B cell (primary cell): ENCODE data around the gene USB1. TPM values are rescaled to one million over a fixed set of nuclear protein-coding genes. Genes with fewer than 3 reads are reported as not detected.

ENCODE experiments used
- ATAC-seq: fragments of 200-7000 bp; cut with Tn5 transposase; one replicate; pipeline ENCODE4 v1.10.0; 2021; ENCODE audit warnings: low read depth, mild to moderate bottlenecking, moderate number of reproducible peaks, moderate library complexity
- CTCF ChIA-PET: fragments of 350-600 bp; sonication (Branson Sonifier 250); formaldehyde crosslinking; loops from one replicate; lab custom pipeline; 2021; ENCODE audit warnings: antibody characterized with exemption, inconsistent platforms; lab: Charles Lee
- POLR2A ChIA-PET: fragments of 350-600 bp; sonication (Branson Sonifier 250); formaldehyde crosslinking; loops from one replicate; lab custom pipeline; 2021; ENCODE audit warnings: antibody characterized with exemption; lab: Charles Lee
- DNase-seq: peaks from one replicate; pipeline ENCODE4 v3.0.0; 2013
- H2AFZ ChIP-seq: 2 replicates; pipeline ENCODE4 v1.6.1; 2012; ENCODE audit warnings: mild to moderate bottlenecking, low read depth, low read length; ENCODE audit not compliant: insufficient read depth, poor library complexity, severe bottlenecking
- H3K27ac ChIP-seq, 2 donors: 1 replicate in 1 of 2; 2 replicates in 1 of 2; pipeline ENCODE4 v1.5.1; 2012 to 2013; ENCODE audit warnings: low read length in 2 of 2, mild to moderate bottlenecking in 2 of 2, moderate library complexity in 1 of 2
- H3K27me3 ChIP-seq, 4 experiments: fragments of 200-600 bp in 1 of 4; sonication (generic) in 1 of 4; replicated peaks in 1 of 4; 1 replicate in 2 of 4; 2 replicates in 2 of 4; pipeline versions ENCODE4 v1.6.1 to v1.7.0; 2013 to 2016; ENCODE audit warnings: low read length in 3 of 4, mild to moderate bottlenecking in 2 of 4, mixed read lengths in 1 of 4, moderate library complexity in 1 of 4; ENCODE audit not compliant: insufficient read depth in 4 of 4, control insufficient read depth in 3 of 4; ENCODE audit errors: control extremely low read depth in 1 of 4
- H3K36me3 ChIP-seq, 2 experiments: replicated peaks in 1 of 2; 1 replicate in 1 of 2; 2 replicates in 1 of 2; pipeline versions ENCODE4 v1.6.1 to v1.7.1; 2013; ENCODE audit warnings: low read length in 1 of 2; ENCODE audit not compliant: insufficient read depth in 2 of 2, control insufficient read depth in 1 of 2; ENCODE audit errors: control extremely low read depth in 1 of 2, extremely low read depth in 1 of 2
- H3K4me1 ChIP-seq, 2 donors: fragments of 200-600 bp in 1 of 2; sonication (generic) in 1 of 2; 1 replicate in 1 of 2; 2 replicates in 1 of 2; pipeline versions ENCODE4 v1.5.1 to v1.6.1; 2013 to 2017; ENCODE audit warnings: low read length in 2 of 2; ENCODE audit not compliant: control insufficient read depth in 2 of 2, insufficient read depth in 2 of 2
- H3K4me2 ChIP-seq: replicated peaks from 2 replicates; pipeline ENCODE3; 2012; ENCODE audit warnings: mild to moderate bottlenecking, low read depth, low read length; ENCODE audit not compliant: poor library complexity, severe bottlenecking
- H3K4me3 ChIP-seq, 5 experiments: fragments of 200-600 bp in 1 of 5; sonication (generic) in 1 of 5; 1 replicate in 3 of 5; 2 replicates in 2 of 5; pipeline versions ENCODE4 v1.5.1 to v1.7.0; 2011 to 2016; ENCODE audit warnings: low read length in 4 of 5, mild to moderate bottlenecking in 4 of 5, low read depth in 2 of 5, control low read depth in 1 of 5, moderate library complexity in 1 of 5; ENCODE audit not compliant: insufficient read depth in 1 of 5; ENCODE audit errors: control extremely low read depth in 1 of 5, extremely low read depth in 1 of 5
- H3K79me2 ChIP-seq: fragments of 200-600 bp; sonication (generic); one replicate; pipeline ENCODE4 v1.6.0; 2016; ENCODE audit warnings: low read length; ENCODE audit not compliant: control insufficient read depth, insufficient read depth
- H3K9ac ChIP-seq: fragments of 200-600 bp; sonication (generic); 2 replicates; pipeline ENCODE4 v1.6.1; 2017; ENCODE audit warnings: mild to moderate bottlenecking, low read length, moderate library complexity
- H3K9me3 ChIP-seq, 3 donors: one replicate each; pipeline versions ENCODE4 v1.6.1 to v1.7.1; 2013; ENCODE audit warnings: low read length in 2 of 3; ENCODE audit not compliant: control insufficient read depth in 2 of 3, insufficient read depth in 1 of 3; ENCODE audit errors: control extremely low read depth in 1 of 3
- H4K20me1 ChIP-seq: 2 replicates; pipeline ENCODE4 v1.6.0; 2012; ENCODE audit warnings: mild to moderate bottlenecking, low read length; ENCODE audit not compliant: insufficient read depth, control insufficient read depth, poor library complexity, severe bottlenecking
- H3K27ac Mint-ChIP-seq: one replicate; pipeline ENCODE4 v1.8.0; 2021; ENCODE audit warnings: mixed read lengths
- H3K27me3 Mint-ChIP-seq: one replicate; pipeline ENCODE4 v1.8.0; 2021; ENCODE audit warnings: mixed read lengths
- H3K4me1 Mint-ChIP-seq: one replicate; pipeline ENCODE4 v1.8.0; 2021; ENCODE audit warnings: mixed read lengths
- H3K4me3 Mint-ChIP-seq: one replicate; pipeline ENCODE4 v1.8.0; 2021; ENCODE audit warnings: mixed read lengths
- H3K9me3 Mint-ChIP-seq: one replicate; pipeline ENCODE4 v1.8.0; 2022; ENCODE audit warnings: mixed read lengths; ENCODE audit not compliant: insufficient read depth
- CTCF ChIP-seq: fragments of 200-600 bp; IDR thresholded peaks from one replicate; pipeline ENCODE4 v1.8.0; 2022; ENCODE audit warnings: antibody characterized with exemption, mild to moderate bottlenecking
- EZH2 ChIP-seq: IDR thresholded peaks from 2 replicates; pipeline ENCODE4 v1.6.1; 2012; ENCODE audit warnings: borderline replicate concordance, low read depth, mild to moderate bottlenecking, moderate library complexity, low read length; ENCODE audit not compliant: insufficient read depth, poor library complexity, severe bottlenecking
- WGBS: methylation state at CpG from one replicate; pipeline ENCODE4 v1.1.5; 2013; ENCODE audit warnings: missing lambda C conversion rate; ENCODE audit not compliant: insufficient coverage; 5-methylcytosine and 5-hydroxymethylcytosine counted together
- intact Hi-C: fragments of 100-400 bp; cut with micrococcal nuclease; formaldehyde crosslinking; loops from one replicate; pipeline ENCODE4 v1.10.0; 2022
- polyA plus RNA-seq: library from polyadenylated mRNA; depleted of rRNA; stranded (reverse); fragments of >200 nt; gene quantifications from 2 replicates; pipeline ENCODE4 v1.2.3, GENCODE V29; 2012
- total RNA-seq, 2 donors: library from RNA; stranded (reverse); fragments of 120-200 nt in 1 of 2; gene quantifications; 1 replicate in 1 of 2; 2 replicates in 1 of 2; pipeline versions ENCODE4 v1.2.3 to v1.2.4, GENCODE V29; 2013 to 2022

Gene USB1
- total and polyA plus RNA-seq, 2 donors (not counting 1 experiment from before 2014, with no cell fraction given) = 32.8 to 37.0 TPM

GRCh38 chr16:57962046-57962445 is 39.2 kb upstream of the USB1 start:
- no peak for ATAC-seq
- POLR2A ChIA-PET = no interaction called here
- intact Hi-C loops = no loop called here

DNA sequence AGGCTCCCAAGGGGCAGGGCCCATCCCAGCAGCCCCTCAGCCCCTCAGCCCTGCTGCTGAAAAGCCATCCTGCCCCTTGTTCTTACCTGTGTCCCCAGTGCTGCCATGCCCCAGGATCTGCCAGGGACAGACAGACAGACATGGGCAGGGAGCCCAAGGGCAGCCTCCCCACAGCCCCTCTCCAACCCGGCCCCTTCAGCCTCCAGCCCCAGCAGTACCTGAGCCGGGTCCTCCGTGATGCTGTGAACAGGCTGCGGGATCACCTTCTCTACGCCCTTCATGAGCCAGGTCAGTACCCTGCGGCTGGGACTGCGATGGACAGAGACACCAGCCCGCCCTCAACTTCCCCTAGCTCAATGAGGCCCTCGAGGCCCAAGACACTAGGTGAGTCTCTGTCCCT is 38.5 kb upstream of the USB1 start:
- CTCF ChIA-PET = no interaction called here
- H3K4me3 ChIP-seq = no peak overlapping the region
- 93% methylated on average over 4 of the region's 9 CpGs for WGBS
- ATAC-seq = no peak
- H3K4me1 ChIP-seq = no peaks in the 10 kb centered on the region
- no peak overlapping the region for H2AFZ ChIP-seq
- POLR2A ChIA-PET = no interaction called here
- H3K27ac Mint-ChIP-seq = no peak overlapping the region
- no peaks in the 10 kb centered on the region for H3K4me1 Mint-ChIP-seq
- no peaks in the 10 kb centered on the region for H3K36me3 ChIP-seq
- H4K20me1 ChIP-seq = no peaks in the 10 kb centered on the region
- H3K27ac ChIP-seq = no peak overlapping the region
- no peak for DNase-seq
- TF ChIP-seq EZH2 = no peak
- TF ChIP-seq CTCF = no peak
- peaks cover 9% of the 10 kb centered on the region for H3K27me3 Mint-ChIP-seq
- intact Hi-C loops = no loop called here
- H3K4me3 Mint-ChIP-seq = no peak overlapping the region
- peaks cover 0 to 15% (median 0%) of the 10 kb centered on the region in 3 donors for H3K9me3 ChIP-seq
- no peak overlapping the region for H3K4me2 ChIP-seq
- H3K9ac ChIP-seq = no peak overlapping the region
- peaks cover 0 to 2% (median 0%) of the 10 kb centered on the region in 4 experiments for H3K27me3 ChIP-seq
- H3K79me2 ChIP-seq = no peaks in the 10 kb centered on the region
- no peaks in the 10 kb centered on the region for H3K9me3 Mint-ChIP-seq

More at GRCh38 chr16:57962046-57962445, 39.2 kb upstream of the USB1 start:
- no peak overlapping the region for H3K4me2 ChIP-seq
- H3K4me1 ChIP-seq = no peaks in the 10 kb centered on the region
- WGBS = 75% methylated on average over 5 of the region's 5 CpGs
- DNase-seq = no peak
- H3K27me3 Mint-ChIP-seq = peaks cover 9% of the 10 kb centered on the region
- no peaks in the 10 kb centered on the region for H3K79me2 ChIP-seq
- peaks cover 0 to under 1% (median 0%) of the 10 kb centered on the region in 4 experiments for H3K27me3 ChIP-seq
- H4K20me1 ChIP-seq = no peaks in the 10 kb centered on the region
- H2AFZ ChIP-seq = no peak overlapping the region
- no peak overlapping the region for H3K27ac Mint-ChIP-seq
- H3K9me3 Mint-ChIP-seq = no peaks in the 10 kb centered on the region
- H3K9ac ChIP-seq = no peak overlapping the region
- no peaks in the 10 kb centered on the region for H3K36me3 ChIP-seq
- no peak overlapping the region for H3K4me3 ChIP-seq
- TF ChIP-seq CTCF (no peak), EZH2 (no peak)
- no peak overlapping the region for H3K4me3 Mint-ChIP-seq
- H3K4me1 Mint-ChIP-seq = no peaks in the 10 kb centered on the region
- peaks cover 0 to 13% (median 0%) of the 10 kb centered on the region in 3 donors for H3K9me3 ChIP-seq
- no peak overlapping the region for H3K27ac ChIP-seq
- CTCF ChIA-PET = interaction anchor here (1.2 kb wide), 1 partner anchor 18 kb away, joined by 3 read pairs; no protein-coding TSS in a partner anchor
